DOHH2 (cell line): Measurements from ENCODE around the gene ESYT1.

Experiments used
- H3F3A ChIP-seq: fragments of 200-600 bp; sonication (generic), shearing (Covaris generic); 2 replicates; pipeline ENCODE4 v1.6.0; 2016; ENCODE audit warnings: antibody characterized with exemption, mild to moderate bottlenecking; ENCODE audit not compliant: control insufficient read depth, insufficient read depth
- H3K27ac ChIP-seq: fragments of 200-600 bp; sonication (generic); 2 replicates; pipeline ENCODE4 v1.5.1; 2014; ENCODE audit warnings: low read depth, mild to moderate bottlenecking, low read length, moderate library complexity
- H3K27me3 ChIP-seq: fragments of 200-600 bp; sonication (generic); 2 replicates; pipeline ENCODE4 v1.6.1; 2014; ENCODE audit warnings: mild to moderate bottlenecking, low read length, mixed read lengths; ENCODE audit not compliant: control insufficient read depth
- H3K36me3 ChIP-seq: fragments of 200-600 bp; sonication (generic); 2 replicates; pipeline ENCODE4 v1.6.1; 2014; ENCODE audit warnings: mild to moderate bottlenecking, low read length, moderate library complexity, mixed read lengths; ENCODE audit not compliant: control insufficient read depth
- H3K4me1 ChIP-seq: fragments of 200-600 bp; sonication (generic); 2 replicates; pipeline ENCODE4 v1.6.1; 2014; ENCODE audit warnings: mild to moderate bottlenecking, low read length, mixed read lengths; ENCODE audit not compliant: control insufficient read depth
- H3K4me2 ChIP-seq: fragments of 200-600 bp; sonication (generic); 2 replicates; pipeline ENCODE4 v1.6.0; 2014; ENCODE audit warnings: mild to moderate bottlenecking, low read length, moderate library complexity
- H3K4me3 ChIP-seq: fragments of 200-600 bp; sonication (generic); 2 replicates; pipeline ENCODE4 v1.5.1; 2014; ENCODE audit warnings: mild to moderate bottlenecking, low read length, mixed read lengths
- H3K79me2 ChIP-seq: fragments of 200-600 bp; sonication (generic); 2 replicates; pipeline ENCODE4 v1.6.1; 2014; ENCODE audit warnings: mild to moderate bottlenecking, low read length, mixed read lengths; ENCODE audit not compliant: control insufficient read depth
- H3K9me2 ChIP-seq: fragments of 200-600 bp; sonication (generic); replicated peaks from 2 replicates; pipeline ENCODE4 v1.6.1; 2014; ENCODE audit warnings: mild to moderate bottlenecking, low read length, mixed read lengths; ENCODE audit not compliant: control insufficient read depth
- H3K9me3 ChIP-seq: fragments of 200-600 bp; sonication (generic); 2 replicates; pipeline ENCODE4 v1.6.1; 2014; ENCODE audit warnings: antibody characterized with exemption, low read length, mixed read lengths; ENCODE audit not compliant: control insufficient read depth, insufficient read depth
- H4K20me1 ChIP-seq: fragments of 200-600 bp; sonication (generic); 2 replicates; pipeline ENCODE4 v1.6.0; 2014; ENCODE audit warnings: low read depth, mild to moderate bottlenecking, antibody characterized with exemption, low read length, moderate library complexity; ENCODE audit not compliant: control insufficient read depth, insufficient read depth
- CTCF ChIP-seq: fragments of 200-600 bp; sonication (generic); IDR thresholded peaks from one replicate; pipeline ENCODE4 v1.5.1; 2014; ENCODE audit warnings: antibody characterized with exemption, mild to moderate bottlenecking, low read depth, low read length; ENCODE audit not compliant: poor library complexity, severe bottlenecking
- EZH2phosphoT487 ChIP-seq: fragments of 200-600 bp; sonication (generic); IDR thresholded peaks from 2 replicates; pipeline ENCODE4 v1.6.1; 2017; ENCODE audit warnings: borderline replicate concordance, mild to moderate bottlenecking, antibody characterized with exemption, low read length, moderate library complexity, mixed read lengths

ESYT1 gene

GRCh38 chr12:56084958-56085543, 43.0 kb upstream of the ESYT1 start:
- H3K36me3 ChIP-seq = no peaks in the 10 kb centered on the region
- no peak overlapping the region for H3K27ac ChIP-seq

GRCh38 chr12:56086096-56086495, 42.0 kb upstream of the ESYT1 start:
- no peaks in the 10 kb centered on the region for H3K79me2 ChIP-seq
- no peak overlapping the region for H3K4me3 ChIP-seq
- no peaks in the 10 kb centered on the region for H3K9me3 ChIP-seq
- TF ChIP-seq EZH2phosphoT487 (no peak), CTCF (no peak)
- H3F3A ChIP-seq = 0 out of 2 replicates have a peak, but pooled peaks cover 2% of the 10 kb centered on the region
- H3K27me3 ChIP-seq = peaks cover 28% of the 10 kb centered on the region
- H3K27ac ChIP-seq = no peak overlapping the region
- no peaks in the 10 kb centered on the region for H3K36me3 ChIP-seq
- H3K9me2 ChIP-seq = no peaks in the 10 kb centered on the region
- no peak overlapping the region for H3K4me2 ChIP-seq
- H3K4me1 ChIP-seq = no peaks in the 10 kb centered on the region
- H4K20me1 ChIP-seq = no peaks in the 10 kb centered on the region

More at GRCh38 chr12:56084958-56085543, 43.0 kb upstream of the ESYT1 start:
- Histone ChIP-seq H3K9me3 (no peaks in the 10 kb centered on the region), H3K9me2 (no peaks in the 10 kb centered on the region), H3K4me3 (no peak overlapping the region), H3K27me3 (peaks cover 33% of the 10 kb centered on the region), H4K20me1 (no peaks in the 10 kb centered on the region), H3K4me2 (no peak overlapping the region), H3K79me2 (no peaks in the 10 kb centered on the region), H3F3A (no peaks in the 10 kb centered on the region), H3K4me1 (peaks cover 3% of the 10 kb centered on the region)
- TF ChIP-seq EZH2phosphoT487 (no peak), CTCF (peak; percentile 78)

- H3K36me3 ChIP-seq = no peaks in the 10 kb centered on the region
Measured at GRCh38 chr12:56086608-56087007, 41.5 kb upstream of the ESYT1 start.

More at GRCh38 chr12:56086608-56087007, 41.5 kb upstream of the ESYT1 start:
- Histone ChIP-seq H3K79me2 (no peaks in the 10 kb centered on the region), H3K4me3 (no peak overlapping the region), H3K4me2 (no peak overlapping the region), H3K27me3 (peaks cover 25% of the 10 kb centered on the region), H3K4me1 (no peaks in the 10 kb centered on the region), H3K27ac (no peak overlapping the region), H3K9me2 (no peaks in the 10 kb centered on the region), H3F3A (0 out of 2 replicates have a peak, but pooled peaks cover 2% of the 10 kb centered on the region), H3K9me3 (no peaks in the 10 kb centered on the region), H4K20me1 (no peaks in the 10 kb centered on the region)
- no peak for TF ChIP-seq CTCF
- TF ChIP-seq EZH2phosphoT487 = no peak
